Activated T-helper 1 cell treated with anti-CD3 and anti-CD28 coated beads, Interleukin-12 subunit alpha, Interleukin-12 subunit beta, Interleukin-2, Interleukin-4 antibody, amounts not matched to agents 30 ng/mL and 10 ng/mL and 1 ng/mL, durations not matched to agents 14 hours and 24 hours and 36 hours (primary cell): Measurements from ENCODE around the gene LUZP1. TPM values are rescaled to one million over a fixed set of nuclear protein-coding genes. Genes with fewer than 3 reads are reported as not detected.

Experiments used
- DNase-seq: peaks from one replicate; pipeline ENCODE4 v3.0.0; 2021; ENCODE audit warnings: low spot score
- H3K27ac Mint-ChIP-seq: one replicate; pipeline ENCODE4 v1.8.0; 2021; ENCODE audit warnings: mild to moderate bottlenecking, mixed read lengths
- H3K27me3 Mint-ChIP-seq: one replicate; pipeline ENCODE4 v1.8.0; 2022; ENCODE audit warnings: mild to moderate bottlenecking, moderate library complexity, mixed read lengths; ENCODE audit not compliant: insufficient read depth
- H3K36me3 Mint-ChIP-seq: one replicate; pipeline ENCODE4 v1.8.0; 2021; ENCODE audit warnings: low read depth, mixed read lengths
- H3K4me1 Mint-ChIP-seq: one replicate; pipeline ENCODE4 v1.8.0; 2021; ENCODE audit warnings: low read depth, mixed read lengths
- H3K4me3 Mint-ChIP-seq: one replicate; pipeline ENCODE4 v1.8.0; 2021; ENCODE audit warnings: mild to moderate bottlenecking, moderate library complexity, mixed read lengths
- H3K9me3 Mint-ChIP-seq: one replicate; pipeline ENCODE4 v1.8.0; 2021; ENCODE audit warnings: mixed read lengths
- intact Hi-C: fragments of 100-400 bp; cut with micrococcal nuclease; formaldehyde crosslinking; loops from one replicate; pipeline ENCODE4 v1.15.1; 2024
- total RNA-seq: library from RNA; stranded (reverse); gene quantifications from 2 replicates; pipeline ENCODE4 v1.2.3, GENCODE V29; 2022

Gene LUZP1
- total RNA-seq, 1 donor from 2014 or later, result 27.7 TPM

DNA sequence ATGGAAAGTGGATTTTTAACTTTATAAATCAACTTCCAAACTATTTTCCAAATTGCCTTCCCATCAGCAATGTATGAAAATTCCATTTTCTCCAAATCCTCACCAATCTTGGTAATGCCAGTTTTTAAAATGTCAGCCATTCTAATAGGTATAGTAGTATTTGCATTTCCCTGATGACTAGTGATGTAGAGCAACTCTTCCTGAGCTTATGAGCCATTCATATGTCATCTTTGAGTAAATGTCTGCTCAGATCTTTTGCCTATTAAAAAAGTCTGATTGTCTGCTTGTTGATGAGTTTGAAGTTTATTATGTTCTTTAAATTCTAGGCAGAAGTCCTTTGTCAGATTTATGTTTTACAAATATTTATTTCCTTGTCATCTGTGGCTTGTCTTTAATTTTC, 94.6 kb downstream of the LUZP1 start:
- no peak for DNase-seq
- Mint-ChIP-seq H3K9me3 (no peaks in the 10 kb centered on the region), H3K36me3 (peaks cover 39% of the 10 kb centered on the region), H3K27ac (no peak overlapping the region), H3K4me1 (no peaks in the 10 kb centered on the region), H3K4me3 (no peak overlapping the region), H3K27me3 (no peaks in the 10 kb centered on the region)
- intact Hi-C loops, result no loop called here

DNA sequence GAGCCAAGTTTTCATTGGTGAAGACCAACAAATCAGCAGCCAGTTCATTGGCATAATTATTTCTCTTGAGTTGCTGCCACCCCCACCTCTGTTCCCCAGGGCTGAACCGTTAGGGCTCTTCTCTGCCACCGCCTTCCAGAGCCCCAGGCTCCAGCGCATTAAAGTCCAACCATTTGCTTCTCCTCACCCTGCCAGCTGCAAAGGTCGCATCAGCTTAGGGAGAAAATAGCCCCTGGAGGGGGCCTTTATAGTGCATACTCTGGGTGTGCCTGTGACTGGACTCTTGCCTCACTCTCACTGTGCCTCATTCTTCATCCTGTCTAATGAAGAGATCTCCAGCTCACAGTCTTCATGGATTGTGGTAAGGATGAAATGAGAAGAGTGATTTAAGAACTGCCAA, 99.0 kb downstream of the LUZP1 start:
- Mint-ChIP-seq H3K27ac (no peak overlapping the region), H3K9me3 (no peaks in the 10 kb centered on the region), H3K36me3 (peaks cover 48% of the 10 kb centered on the region), H3K4me3 (no peak overlapping the region), H3K4me1 (no peaks in the 10 kb centered on the region), H3K27me3 (no peaks in the 10 kb centered on the region)
- no peak for DNase-seq
- intact Hi-C loops, result no loop called here

DNA sequence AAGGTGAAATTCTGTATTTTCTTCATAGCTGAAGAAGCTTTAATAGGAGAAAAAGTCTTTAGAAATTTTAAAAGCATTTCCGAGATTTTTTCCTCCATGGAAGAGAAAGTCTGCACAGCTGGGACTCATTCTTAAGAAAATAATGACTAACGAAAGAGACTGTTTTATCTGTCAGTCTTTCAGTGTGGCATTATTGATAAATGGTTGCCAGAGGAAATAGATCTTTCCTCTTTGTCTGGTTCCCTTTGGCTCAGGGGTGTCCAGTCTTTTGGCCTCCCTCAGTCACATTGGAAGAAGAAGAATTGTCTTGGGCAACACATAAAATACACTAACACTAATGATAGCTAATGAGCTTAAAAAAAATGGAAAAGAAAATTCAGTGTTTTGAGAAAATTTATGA, 99.5 kb downstream of the LUZP1 start:
- Mint-ChIP-seq H3K4me3 (no peak overlapping the region), H3K27me3 (no peaks in the 10 kb centered on the region), H3K27ac (no peak overlapping the region), H3K36me3 (peaks cover 46% of the 10 kb centered on the region), H3K4me1 (no peaks in the 10 kb centered on the region), H3K9me3 (no peaks in the 10 kb centered on the region)
- intact Hi-C loops, result no loop called here
- no peak for DNase-seq

DNA sequence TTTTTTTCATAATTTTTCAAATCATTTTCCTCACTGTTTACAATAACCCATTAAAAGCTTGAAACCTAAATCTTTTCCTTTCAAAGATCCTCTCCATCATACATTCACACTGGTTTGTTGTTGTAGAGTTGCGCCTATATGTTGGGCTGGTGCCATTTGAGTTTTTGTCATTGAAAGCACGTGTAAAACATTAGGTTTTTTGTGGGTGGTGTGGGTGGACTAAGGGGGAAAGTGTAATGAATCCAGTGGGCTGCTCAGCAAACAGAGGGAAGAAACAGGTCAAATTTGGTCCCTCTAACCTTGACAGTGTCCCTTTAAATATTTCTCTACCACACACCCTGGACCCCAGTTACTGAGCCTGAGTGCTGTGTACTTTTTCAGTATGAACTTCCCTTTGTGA, 102.6 kb downstream of the LUZP1 start:
- Mint-ChIP-seq H3K4me3 (no peak overlapping the region), H3K27me3 (no peaks in the 10 kb centered on the region), H3K36me3 (peaks cover 38% of the 10 kb centered on the region), H3K4me1 (no peaks in the 10 kb centered on the region), H3K9me3 (no peaks in the 10 kb centered on the region), H3K27ac (no peak overlapping the region)
- intact Hi-C loops, result no loop called here
- no peak for DNase-seq

DNA sequence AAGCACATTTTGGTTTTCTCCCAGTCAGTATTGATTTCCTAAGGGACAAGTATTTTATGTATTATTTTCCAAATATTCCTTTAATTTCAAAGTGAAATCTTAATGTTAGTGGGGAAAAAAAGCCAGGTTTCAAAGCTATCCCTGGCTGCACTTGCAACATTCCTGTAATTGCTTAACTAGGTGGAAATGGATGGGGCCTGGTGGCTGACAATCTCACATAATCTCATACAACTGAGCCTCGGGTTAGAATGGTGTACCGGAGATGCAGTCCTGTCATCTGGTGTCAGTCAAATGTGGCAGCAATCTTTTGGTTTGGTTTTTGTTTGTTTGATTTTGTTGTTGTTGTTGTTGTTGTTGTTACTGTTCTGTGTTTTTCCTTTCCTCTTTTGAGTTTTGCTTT, 103.3 kb downstream of the LUZP1 start:
- Mint-ChIP-seq H3K27ac (no peak overlapping the region), H3K4me3 (no peak overlapping the region), H3K36me3 (peaks cover 37% of the 10 kb centered on the region), H3K9me3 (no peaks in the 10 kb centered on the region), H3K4me1 (no peaks in the 10 kb centered on the region), H3K27me3 (no peaks in the 10 kb centered on the region)
- no peak for DNase-seq
- intact Hi-C loops, result no loop called here

DNA sequence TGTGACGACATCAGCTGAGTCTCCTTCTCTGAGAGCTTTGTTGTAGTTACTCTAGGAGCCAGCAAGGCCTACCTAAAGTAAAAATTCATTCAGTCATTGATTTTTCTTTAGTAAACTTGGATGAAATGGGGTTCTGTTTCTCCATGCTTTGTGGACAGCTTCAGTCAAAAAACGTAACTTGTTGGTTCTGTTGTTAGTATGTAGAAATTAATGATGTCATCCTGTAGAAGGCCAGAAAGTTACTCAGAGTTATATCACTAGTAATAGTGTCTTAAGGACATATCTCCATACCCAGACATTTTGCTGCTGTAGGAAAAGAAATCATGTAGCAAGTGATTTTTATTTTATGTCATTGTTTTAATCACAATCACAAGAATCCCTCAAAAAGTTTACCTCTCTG, 106.4 kb downstream of the LUZP1 start:
- DNase-seq, result no peak
- H3K4me1 Mint-ChIP-seq, result no peaks in the 10 kb centered on the region
- intact Hi-C loops, result no loop called here
- H3K9me3 Mint-ChIP-seq, result no peaks in the 10 kb centered on the region
- no peak overlapping the region for H3K4me3 Mint-ChIP-seq
- H3K27ac Mint-ChIP-seq, result no peak overlapping the region
- peaks cover 32% of the 10 kb centered on the region for H3K36me3 Mint-ChIP-seq
- no peaks in the 10 kb centered on the region for H3K27me3 Mint-ChIP-seq

DNA sequence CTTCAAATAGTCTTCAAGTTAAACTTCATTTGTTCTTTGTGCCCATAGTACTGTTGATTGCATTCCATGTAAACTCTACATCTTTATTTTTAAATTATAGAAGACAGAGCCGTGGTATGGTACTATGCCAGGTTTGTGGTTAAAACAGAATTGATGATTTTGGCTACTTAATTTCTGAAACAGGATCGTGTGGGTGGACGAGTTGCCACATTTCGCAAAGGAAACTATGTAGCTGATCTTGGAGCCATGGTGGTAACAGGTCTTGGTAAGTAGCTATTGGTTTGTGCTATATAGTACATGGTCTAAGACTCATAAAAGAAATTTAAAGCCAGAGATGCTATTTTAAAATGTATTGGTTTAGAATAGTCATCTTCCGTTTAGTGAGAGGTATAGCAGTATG, 111.4 kb downstream of the LUZP1 start:
- H3K4me1 Mint-ChIP-seq, result no peaks in the 10 kb centered on the region
- intact Hi-C loops, result no loop called here
- no peaks in the 10 kb centered on the region for H3K27me3 Mint-ChIP-seq
- H3K27ac Mint-ChIP-seq, result no peak overlapping the region
- H3K9me3 Mint-ChIP-seq, result no peaks in the 10 kb centered on the region
- DNase-seq, result no peak
- H3K4me3 Mint-ChIP-seq, result no peak overlapping the region
- peaks cover 32% of the 10 kb centered on the region for H3K36me3 Mint-ChIP-seq

DNA sequence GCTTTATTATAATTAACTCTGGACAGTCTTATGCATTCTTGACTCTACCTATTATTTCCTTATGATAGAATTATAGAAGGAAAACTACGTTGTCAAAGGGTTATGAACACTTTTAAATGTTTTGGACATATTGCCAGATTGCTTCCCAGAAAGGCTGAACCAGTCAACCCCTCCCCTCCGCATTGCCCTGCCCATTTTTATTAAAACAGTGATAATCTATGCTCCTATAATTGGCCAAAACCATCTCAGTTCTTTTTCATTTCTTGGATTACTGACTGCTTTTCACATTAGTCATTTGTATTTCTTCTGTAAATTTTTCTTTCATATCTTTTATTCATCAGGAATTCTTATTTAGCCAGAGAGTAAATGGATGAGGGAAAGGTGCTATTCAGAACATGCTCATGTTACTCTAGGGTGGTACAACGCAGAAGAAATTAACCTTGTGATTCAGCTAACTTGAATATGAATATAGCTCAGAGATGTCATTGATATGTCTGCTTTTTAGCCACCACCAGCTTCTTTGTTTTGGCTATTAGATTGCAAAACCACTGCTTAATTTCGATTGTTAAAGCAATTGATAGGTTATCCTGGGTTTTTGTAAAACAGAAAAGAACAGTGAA, 117.3 kb downstream of the LUZP1 start:
- Mint-ChIP-seq H3K27ac (no peak overlapping the region), H3K4me1 (peaks cover 4% of the 10 kb centered on the region), H3K36me3 (peaks cover 21% of the 10 kb centered on the region), H3K27me3 (no peaks in the 10 kb centered on the region), H3K9me3 (no peaks in the 10 kb centered on the region), H3K4me3 (no peak overlapping the region)
- intact Hi-C loops, result no loop called here
- DNase-seq, result no peak

DNA sequence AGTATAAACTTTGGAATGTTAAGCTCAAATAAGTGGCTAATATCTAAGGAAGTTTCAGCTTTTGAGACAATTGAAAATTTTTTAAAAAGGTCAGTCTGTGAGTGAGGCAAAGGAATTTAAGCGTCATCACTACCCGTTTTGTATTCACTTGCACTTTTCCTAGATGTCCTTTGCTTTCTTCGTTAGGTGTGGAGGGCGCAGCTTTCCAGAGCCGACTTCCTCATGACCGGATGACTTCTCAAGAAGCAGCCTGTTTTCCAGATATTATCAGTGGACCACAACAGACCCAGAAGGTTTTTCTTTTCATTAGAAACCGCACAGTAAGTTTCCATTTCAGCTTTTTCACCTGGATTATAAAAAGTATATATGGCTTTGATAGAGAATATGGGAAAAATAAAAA, 118.5 kb downstream of the LUZP1 start:
- Mint-ChIP-seq H3K27ac (no peak overlapping the region), H3K36me3 (peaks cover 24% of the 10 kb centered on the region), H3K4me1 (peaks cover 16% of the 10 kb centered on the region), H3K9me3 (no peaks in the 10 kb centered on the region), H3K27me3 (no peaks in the 10 kb centered on the region), H3K4me3 (no peak overlapping the region)
- intact Hi-C loops, result no loop called here
- no peak for DNase-seq

DNA sequence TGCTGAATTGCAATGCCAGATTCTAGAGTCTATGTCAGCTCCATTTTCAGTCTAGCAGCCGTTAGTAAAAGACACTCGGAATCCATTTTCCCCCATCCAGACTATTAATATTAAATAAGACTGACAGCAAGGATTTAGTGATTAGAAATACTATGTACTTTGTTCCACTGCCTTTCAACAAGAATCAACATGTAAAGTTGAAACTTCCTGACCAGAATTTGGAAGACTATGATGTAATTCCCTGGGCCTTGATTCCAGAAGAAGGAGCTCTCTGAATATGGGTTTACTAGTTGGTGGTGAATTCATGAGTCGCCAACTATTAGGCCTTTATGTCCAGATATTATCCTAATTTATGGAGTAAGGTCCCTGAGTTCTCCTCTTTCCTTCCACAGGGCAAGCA, 124.6 kb downstream of the LUZP1 start:
- Mint-ChIP-seq H3K36me3 (peaks cover 13% of the 10 kb centered on the region), H3K27ac (no peak overlapping the region)
- intact Hi-C loops, result no loop called here

DNA sequence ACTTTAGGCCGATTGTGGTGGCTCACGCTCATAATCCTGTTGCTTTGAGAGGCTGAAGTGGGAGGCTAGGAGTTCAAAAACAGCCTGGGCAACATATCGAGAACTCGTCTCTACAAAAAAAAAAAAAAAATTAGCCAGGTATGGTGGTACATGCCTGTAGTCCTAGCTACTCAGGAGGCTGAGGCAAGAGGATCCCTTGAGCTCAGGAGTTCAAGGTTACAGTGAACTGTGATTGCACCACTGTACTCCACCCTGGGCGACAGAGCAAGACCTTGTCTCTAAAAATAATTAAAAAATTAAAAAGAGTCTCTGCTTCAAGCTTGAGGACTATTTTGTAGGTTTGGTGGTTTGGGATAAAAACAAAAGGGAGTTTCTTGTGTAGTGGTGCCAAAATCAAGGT, 128.1 kb downstream of the LUZP1 start:
- peak overlapping the region; percentile 13 for H3K27ac Mint-ChIP-seq
- H3K9me3 Mint-ChIP-seq, result no peaks in the 10 kb centered on the region
- H3K4me1 Mint-ChIP-seq, result peaks cover 43% of the 10 kb centered on the region
- no peak overlapping the region for H3K4me3 Mint-ChIP-seq
- intact Hi-C loops, result no loop called here
- DNase-seq, result no peak
- no peaks in the 10 kb centered on the region for H3K27me3 Mint-ChIP-seq
- peaks cover 14% of the 10 kb centered on the region for H3K36me3 Mint-ChIP-seq

More for the DNA sequence above, 124.6 kb downstream of the LUZP1 start:
- H3K9me3 Mint-ChIP-seq, result no peaks in the 10 kb centered on the region
- DNase-seq, result no peak
- H3K4me1 Mint-ChIP-seq, result peaks cover 44% of the 10 kb centered on the region
- H3K4me3 Mint-ChIP-seq, result no peak overlapping the region
- H3K27me3 Mint-ChIP-seq, result no peaks in the 10 kb centered on the region

DNA sequence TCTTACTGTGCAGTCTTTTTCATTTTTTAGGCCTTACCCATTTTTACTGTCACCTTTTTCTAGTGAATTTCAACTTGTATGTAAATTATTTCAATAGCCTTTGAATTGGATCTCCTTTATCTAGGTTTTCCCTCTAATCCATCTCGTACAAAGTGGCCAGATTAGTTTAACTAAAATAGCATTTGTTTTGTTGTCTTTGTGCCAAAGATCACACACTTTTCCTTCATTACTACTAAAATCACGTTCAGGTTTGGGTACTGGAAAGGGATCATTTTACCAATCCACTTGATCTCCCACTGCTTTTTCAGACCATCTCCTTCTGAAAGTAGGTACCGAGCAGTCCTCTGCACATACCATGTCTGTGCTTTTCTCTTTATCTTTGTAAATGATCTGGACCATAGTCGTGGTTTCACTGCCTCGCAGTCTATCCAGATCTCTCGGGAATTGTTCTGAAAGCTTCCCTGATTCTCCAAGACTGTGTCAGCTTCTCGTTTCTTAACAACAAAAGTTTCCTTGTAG, 129.3 kb downstream of the LUZP1 start:
- H3K27ac Mint-ChIP-seq, result no peak overlapping the region
- H3K4me3 Mint-ChIP-seq, result no peak overlapping the region
- intact Hi-C loops, result no loop called here
- peaks cover 13% of the 10 kb centered on the region for H3K36me3 Mint-ChIP-seq
- peaks cover 31% of the 10 kb centered on the region for H3K4me1 Mint-ChIP-seq
- no peak for DNase-seq
- no peaks in the 10 kb centered on the region for H3K27me3 Mint-ChIP-seq
- no peaks in the 10 kb centered on the region for H3K9me3 Mint-ChIP-seq

DNA sequence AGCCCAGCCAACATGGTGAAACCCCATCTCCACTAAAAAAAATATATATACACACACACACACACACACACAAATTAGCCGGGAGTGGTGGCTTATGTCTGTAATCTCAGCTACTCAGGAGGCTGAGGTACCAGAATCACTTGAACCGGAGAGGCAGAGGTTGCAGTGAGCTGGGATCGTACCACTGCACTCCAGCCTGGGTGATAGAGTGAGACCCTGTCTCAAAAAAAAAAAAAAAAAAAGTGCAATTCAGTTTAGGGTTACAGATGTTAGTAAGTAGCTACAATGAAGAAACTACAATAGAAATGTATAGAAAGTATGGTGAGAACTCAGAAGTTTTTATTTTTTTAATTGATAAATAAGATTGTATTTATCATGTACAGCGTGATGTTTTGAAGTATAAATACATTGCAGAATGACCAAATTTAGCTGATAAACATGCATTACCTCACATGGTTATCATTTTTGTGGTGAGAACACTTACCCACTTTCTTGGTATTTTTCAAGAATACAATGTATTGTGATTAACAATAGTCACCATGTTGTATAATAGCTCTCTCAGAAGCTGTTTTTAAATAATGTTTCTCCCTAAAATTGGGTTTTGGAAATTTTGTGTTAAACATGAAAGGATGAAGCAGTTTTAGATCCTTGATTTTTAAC, 131.4 kb downstream of the LUZP1 start:
- no peaks in the 10 kb centered on the region for H3K27me3 Mint-ChIP-seq
- no peak for DNase-seq
- no peak overlapping the region for H3K27ac Mint-ChIP-seq
- H3K4me1 Mint-ChIP-seq, result peaks cover 31% of the 10 kb centered on the region
- H3K4me3 Mint-ChIP-seq, result no peak overlapping the region
- H3K36me3 Mint-ChIP-seq, result peaks cover 11% of the 10 kb centered on the region
- no peaks in the 10 kb centered on the region for H3K9me3 Mint-ChIP-seq
- intact Hi-C loops, result no loop called here
